Endothelial cell of umbilical vein (primary cell): Measurements from ENCODE around the gene ZNF384. TPM values are rescaled to one million over a fixed set of nuclear protein-coding genes. Genes with fewer than 3 reads are reported as not detected.

ENCODE experiments used
- BruUV-seq: library from RNA; stranded (reverse); fragments of 400-500 nt; replicated peaks from 2 replicates; lab custom pipeline; 2021; lab: Mats Ljungman, UMichigan
- CTCF ChIA-PET: fragments of 300-600, 350-600 bp; sonication (Branson Sonifier 250); formaldehyde crosslinking; loops from one replicate; lab custom pipeline; 2021; ENCODE audit warnings: antibody characterized with exemption, inconsistent platforms; lab: Charles Lee
- POLR2A ChIA-PET: fragments of 300-600, 350-600 bp; sonication (Branson Sonifier 250); formaldehyde crosslinking; loops from one replicate; lab custom pipeline; 2021; ENCODE audit warnings: antibody characterized with exemption, inconsistent platforms; lab: Charles Lee
- DNase-seq: peaks from one replicate; pipeline ENCODE4 v3.0.0-alpha.2; 2011; ENCODE audit warnings: low read depth, low spot score
- FAIRE-seq: peaks from 2 replicates; lab custom pipeline; 2011; peaks lifted over from hg19 to GRCh38; lab: Jason Lieb, UNC
- H2AFZ ChIP-seq: 2 replicates; pipeline ENCODE4 v1.6.0; 2012; ENCODE audit warnings: low read depth, low read length, control low read depth, inconsistent platforms
- H3K27ac ChIP-seq: 2 replicates; pipeline ENCODE4 v1.5.1; 2011; ENCODE audit warnings: low read depth, mild to moderate bottlenecking, control low read depth, low read length, moderate library complexity; ENCODE audit not compliant: insufficient read depth
- H3K27me3 ChIP-seq, 2 experiments: 2 replicates each; pipeline versions ENCODE4 v1.6.0 to v1.6.1; 2011; ENCODE audit warnings: low read length in 2 of 2, mixed read lengths in 1 of 2; ENCODE audit not compliant: control insufficient read depth in 2 of 2, insufficient read depth in 2 of 2
- H3K36me3 ChIP-seq, 2 experiments: 2 replicates in 1 of 2; 3 replicates in 1 of 2; pipeline ENCODE4 v1.5.1; 2011; ENCODE audit warnings: low read length in 2 of 2, mild to moderate bottlenecking in 1 of 2, moderate library complexity in 1 of 2; ENCODE audit not compliant: control insufficient read depth in 2 of 2, insufficient read depth in 2 of 2; ENCODE audit errors: extremely low read depth in 1 of 2
- H3K4me1 ChIP-seq: 3 replicates; pipeline ENCODE4 v1.5.1; 2011; ENCODE audit warnings: mild to moderate bottlenecking, low read length; ENCODE audit not compliant: control insufficient read depth, insufficient read depth; ENCODE audit errors: extremely low read depth
- H3K4me2 ChIP-seq: 2 replicates; pipeline ENCODE4 v1.6.1; 2011; ENCODE audit warnings: low read length, control low read depth, mixed read lengths; ENCODE audit not compliant: insufficient read depth
- H3K4me3 ChIP-seq, 3 experiments: fragments of 200-600 bp in 1 of 3; sonication (generic), shearing (Covaris generic) in 1 of 3; replicated peaks in 1 of 3; 2 replicates each; pipeline ENCODE4 v1.5.1; 2011 to 2016; ENCODE audit warnings: control low read depth in 3 of 3, low read length in 3 of 3, mild to moderate bottlenecking in 2 of 3, inconsistent platforms in 1 of 3, low read depth in 1 of 3, moderate library complexity in 1 of 3; ENCODE audit not compliant: insufficient read depth in 1 of 3
- H3K79me2 ChIP-seq: 2 replicates; pipeline ENCODE4 v1.6.0; 2012; ENCODE audit warnings: low read length, inconsistent platforms; ENCODE audit not compliant: control insufficient read depth, insufficient read depth
- H3K9ac ChIP-seq: replicated peaks from 2 replicates; pipeline ENCODE3; 2011; ENCODE audit warnings: low read length, control low read depth; ENCODE audit not compliant: insufficient read depth; ENCODE audit errors: extremely low read depth
- H3K9me1 ChIP-seq: replicated peaks from 3 replicates; pipeline ENCODE4 v1.6.0; 2011; ENCODE audit warnings: mild to moderate bottlenecking, low read length; ENCODE audit not compliant: control insufficient read depth, insufficient read depth; ENCODE audit errors: extremely low read depth
- H3K9me3 ChIP-seq: replicated peaks from 2 replicates; pipeline ENCODE4 v1.5.1; 2012; ENCODE audit warnings: low read length, inconsistent platforms; ENCODE audit not compliant: control insufficient read depth, insufficient read depth
- H4K20me1 ChIP-seq: replicated peaks from 2 replicates; pipeline ENCODE3; 2011; ENCODE audit warnings: mild to moderate bottlenecking, low read length; ENCODE audit not compliant: control insufficient read depth, insufficient read depth; ENCODE audit errors: extremely low read depth
- CTCF ChIP-seq, 2 donors: IDR thresholded peaks; 1 replicate in 1 of 2; 2 replicates in 1 of 2; pipeline ENCODE4 v1.5.1; 2011; ENCODE audit warnings: low read length in 2 of 2, mild to moderate bottlenecking in 2 of 2, moderate library complexity in 2 of 2, control low read depth in 1 of 2, inconsistent platforms in 1 of 2, low read depth in 1 of 2; ENCODE audit not compliant: insufficient read depth in 1 of 2; ENCODE audit errors: extremely low read depth in 1 of 2
- EZH2 ChIP-seq: IDR thresholded peaks from 2 replicates; pipeline ENCODE4 v1.6.1; 2012; ENCODE audit warnings: borderline replicate concordance, low read depth, mild to moderate bottlenecking, moderate library complexity, low read length, inconsistent platforms; ENCODE audit not compliant: severe bottlenecking
- FOS ChIP-seq: IDR thresholded peaks from 2 replicates; pipeline ENCODE4 v1.6.1; 2011; ENCODE audit warnings: mild to moderate bottlenecking, low read length, moderate library complexity, borderline replicate concordance; ENCODE audit not compliant: insufficient read depth
- GATA2 ChIP-seq: IDR thresholded peaks from 2 replicates; pipeline ENCODE4 v1.7.0; 2011; ENCODE audit warnings: low read depth, mild to moderate bottlenecking, moderate library complexity, mixed read lengths, low read length; ENCODE audit not compliant: insufficient read length, insufficient read depth
- JUN ChIP-seq: IDR thresholded peaks from 2 replicates; pipeline ENCODE4 v1.6.1; 2011; ENCODE audit warnings: borderline replicate concordance, low read depth; ENCODE audit not compliant: insufficient read length, insufficient read depth
- MAX ChIP-seq: IDR thresholded peaks from 2 replicates; pipeline ENCODE4 v1.6.1; 2011; ENCODE audit not compliant: insufficient read depth, insufficient read length
- MYC ChIP-seq: IDR thresholded peaks from one replicate; pipeline ENCODE4 v1.6.1; 2011; ENCODE audit warnings: mild to moderate bottlenecking, low read depth, low read length
- POLR2A ChIP-seq: IDR thresholded peaks from 2 replicates; pipeline ENCODE4 v1.6.1; 2012; ENCODE audit warnings: low read depth, mild to moderate bottlenecking, control low read depth, low read length
- POLR2AphosphoS5 ChIP-seq: IDR thresholded peaks from 2 replicates; pipeline ENCODE4 v1.6.1; 2012; ENCODE audit warnings: low read depth, mild to moderate bottlenecking, control low read depth, low read length, moderate library complexity; ENCODE audit not compliant: insufficient read depth
- dilution Hi-C: fragments of 300-500 bp; cut with MboI; formaldehyde crosslinking; loops from one replicate; pipeline ENCODE4 v1.15.0; 2019; ENCODE audit warnings: low sequenced_read_pairs; ENCODE audit not compliant: extremely low pct_ligation_motif_present
- intact Hi-C: fragments of 100-400 bp; cut with micrococcal nuclease; formaldehyde crosslinking; loops from one replicate; pipeline ENCODE4 v1.10.0; 2022
- polyA plus RNA-seq, 4 experiments: library from polyadenylated mRNA; depleted of rRNA in 3 of 4; stranded (reverse) in 3 of 4; unstranded in 1 of 4; fragments of >200 nt; gene quantifications; 2 replicates each; pipeline versions ENCODE4 v1.2.1 to v1.2.3, GENCODE V29; 2011 to 2012; ENCODE audit warnings: missing spikeins in 1 of 4
- total RNA-seq: library from RNA; stranded (reverse); gene quantifications from 2 replicates; pipeline ENCODE4 v1.2.3, GENCODE V29; 2021

Gene ZNF384
- total and polyA plus RNA-seq, 2 donors (not counting 3 experiments of a cell fraction or from before 2014, with no cell fraction given) = 52.8 to 58.3 TPM

- POLR2A ChIA-PET = interaction anchor here (0.8 kb wide), 1 partner anchor 49 kb away, joined by 3 read pairs; no protein-coding TSS in a partner anchor
- Histone ChIP-seq H3K27ac (peak overlapping the region; percentile 33), H3K9me1 (no peaks in the 10 kb centered on the region), H3K36me3 (no peaks in the 10 kb centered on the region), H3K79me2 (no peaks in the 10 kb centered on the region), H2AFZ (peak overlapping the region; percentile 47), H3K4me3 (no peak overlapping the region), H3K4me2 (no peak overlapping the region), H3K27me3 (peaks cover 0 to 2% of the 10 kb centered on the region in 2 experiments), H3K4me1 (peaks cover 13% of the 10 kb centered on the region), H4K20me1 (no peaks in the 10 kb centered on the region), H3K9me3 (no peaks in the 10 kb centered on the region), H3K9ac (no peak overlapping the region)
- intact Hi-C loops (loop anchor here (2.0 kb wide), 1 partner anchor 18 kb away; no protein-coding TSS in a partner anchor), dilution Hi-C loops (no loop called here)
- TF ChIP-seq CTCF (IDR thresholded peaks at IDR 0.05; ENCODE audit: extremely low read depth in 1 of 2, insufficient read depth in 1 of 2, low read depth in 1 of 2, low read length in 2 of 2) (no peak), MAX (peak; percentile 22), JUN (peak; percentile 63), GATA2 (peak; percentile 84), MYC (no peak), POLR2A (no peak), FOS (no peak), POLR2AphosphoS5 (peak; percentile 47), EZH2 (no peak)
- CTCF ChIA-PET = interaction anchor here (1.2 to 2.1 kb wide), 2 partner anchors 19 to 25 kb away, joined by 3 to 12 read pairs; no protein-coding TSS in a partner anchor
- no TSS peak for BruUV-seq
- DNase-seq (peak; percentile 91), FAIRE-seq (peak; percentile 73)
Observed at GRCh38 chr12:6639151-6639801, 49.9 kb downstream of the ZNF384 start.
